Measurements from ENCODE around the gene CST9. TPM values are rescaled to one million over a fixed set of nuclear protein-coding genes. Genes with fewer than 3 reads are reported as not detected.

The CST9 gene
- total RNA-seq, 1 experiment from 2014 or later, result not detected

GRCh38 chr20:23587631-23588030 lies 18.1 kb downstream of the CST9 start:
- Histone ChIP-seq H3K9me3 (ENCODE audit: control insufficient read depth in 1 of 2, insufficient read depth in 1 of 2, low read depth in 1 of 2, low read length in 2 of 2) (no peaks in the 10 kb centered on the region), H3K27ac (ENCODE audit: low read depth, low read length) (no peak overlapping the region), H3K27me3 (ENCODE audit: insufficient read depth, low read length) (peaks cover 6% of the 10 kb centered on the region; the same call in 1 of the 2 replicates), H4K20me1 (ENCODE audit: insufficient read depth) (no peaks in the 10 kb centered on the region), H3K4me2 (ENCODE audit: low read length) (no peak overlapping the region), H3K36me3 (ENCODE audit: control insufficient read depth in 1 of 2, insufficient read depth in 2 of 2, low read length in 2 of 2) (no peaks in the 10 kb centered on the region), H3K9ac (ENCODE audit: low read length) (no peak overlapping the region), H3K4me1 (ENCODE audit: control insufficient read depth in 1 of 2, insufficient read depth in 2 of 2, low read length in 2 of 2) (no peaks in the 10 kb centered on the region), H2AFZ (ENCODE audit: low read depth, low read length, poor library complexity, severe bottlenecking) (no peak overlapping the region), H3K4me3 (replicated peaks in 1 of 2; ENCODE audit: low read depth in 1 of 2, low read length in 2 of 2) (no peak overlapping the region), H3K9me2 (ENCODE audit: insufficient read depth) (no peaks in the 10 kb centered on the region), H3K79me2 (ENCODE audit: insufficient read depth, low read length) (no peaks in the 10 kb centered on the region)
- BruUV-seq (replicated peaks), result no TSS peak
- intact Hi-C loops (cut with micrococcal nuclease), result no loop called here
- TF ChIP-seq CEBPB (IDR thresholded peaks at IDR 0.05; ENCODE audit: low read depth) (no peak), ZNF274 (IDR thresholded peaks at IDR 0.05; ENCODE audit: low read depth, low read length) (no peak), YY1 (IDR thresholded peaks at IDR 0.05; ENCODE audit: extremely low read depth, insufficient replicate concordance, low read depth, low read length) (no peak), EZH2 (IDR thresholded peaks at IDR 0.05) (no peak), POLR2AphosphoS5 (IDR thresholded peaks at IDR 0.05; ENCODE audit: low read depth, low read length) (no peak), POLR2A (IDR thresholded peaks at IDR 0.05; ENCODE audit: borderline replicate concordance, extremely low read depth, insufficient read depth, insufficient read length) (no peak), SRF (IDR thresholded peaks at IDR 0.05; ENCODE audit: low read depth) (no peak), TCF7L2 (IDR thresholded peaks at IDR 0.05; ENCODE audit: borderline replicate concordance, extremely low read depth, insufficient read depth, insufficient read length) (no peak), EGR1 (IDR thresholded peaks at IDR 0.05; ENCODE audit: low read depth) (no peak)
- TF ChIP-seq, protein P1, sequence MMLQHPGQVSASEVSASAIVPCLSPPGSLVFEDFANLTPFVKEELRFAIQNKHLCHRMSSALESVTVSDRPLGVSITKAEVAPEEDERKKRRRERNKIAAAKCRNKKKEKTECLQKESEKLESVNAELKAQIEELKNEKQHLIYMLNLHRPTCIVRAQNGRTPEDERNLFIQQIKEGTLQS (IDR thresholded peaks at IDR 0.05), result no peak
- TF ChIP-seq, protein P2, sequence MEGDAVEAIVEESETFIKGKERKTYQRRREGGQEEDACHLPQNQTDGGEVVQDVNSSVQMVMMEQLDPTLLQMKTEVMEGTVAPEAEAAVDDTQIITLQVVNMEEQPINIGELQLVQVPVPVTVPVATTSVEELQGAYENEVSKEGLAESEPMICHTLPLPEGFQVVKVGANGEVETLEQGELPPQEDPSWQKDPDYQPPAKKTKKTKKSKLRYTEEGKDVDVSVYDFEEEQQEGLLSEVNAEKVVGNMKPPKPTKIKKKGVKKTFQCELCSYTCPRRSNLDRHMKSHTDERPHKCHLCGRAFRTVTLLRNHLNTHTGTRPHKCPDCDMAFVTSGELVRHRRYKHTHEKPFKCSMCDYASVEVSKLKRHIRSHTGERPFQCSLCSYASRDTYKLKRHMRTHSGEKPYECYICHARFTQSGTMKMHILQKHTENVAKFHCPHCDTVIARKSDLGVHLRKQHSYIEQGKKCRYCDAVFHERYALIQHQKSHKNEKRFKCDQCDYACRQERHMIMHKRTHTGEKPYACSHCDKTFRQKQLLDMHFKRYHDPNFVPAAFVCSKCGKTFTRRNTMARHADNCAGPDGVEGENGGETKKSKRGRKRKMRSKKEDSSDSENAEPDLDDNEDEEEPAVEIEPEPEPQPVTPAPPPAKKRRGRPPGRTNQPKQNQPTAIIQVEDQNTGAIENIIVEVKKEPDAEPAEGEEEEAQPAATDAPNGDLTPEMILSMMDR (IDR thresholded peaks at IDR 0.05 in 2 of 3, conservative IDR thresholded peaks at IDR 0.05 in 1 of 3; ENCODE audit: borderline replicate concordance in 1 of 3, insufficient read depth in 1 of 3, low read depth in 2 of 3, low read length in 2 of 3), result no peak
- POLR2A ChIA-PET, result no interaction called here
- RAD21 ChIA-PET (ENCODE audit: low non-redundant PET in 1 of 2, low total read pairs in 2 of 2, uncharacterized antibody in 2 of 2, unreplicated experiment in 2 of 2), result no interaction called here
- CTCF ChIA-PET, result no interaction called here
- ATAC-seq, result no peak
- DNase-seq (ENCODE audit: low read depth, low spot score), result no peak

All from HCT116 (cell line).